GM19467 (cell line): ENCODE measurements around the gene CRMP1.

Experiments used
- ATAC-seq: cut with Tn5 transposase; IDR thresholded peaks from one replicate; pipeline ENCODE4 v1.9.1; 2021; ENCODE audit warnings: mild to moderate bottlenecking, moderate library complexity; ENCODE audit not compliant: unreplicated experiment

Gene CRMP1

DNA sequence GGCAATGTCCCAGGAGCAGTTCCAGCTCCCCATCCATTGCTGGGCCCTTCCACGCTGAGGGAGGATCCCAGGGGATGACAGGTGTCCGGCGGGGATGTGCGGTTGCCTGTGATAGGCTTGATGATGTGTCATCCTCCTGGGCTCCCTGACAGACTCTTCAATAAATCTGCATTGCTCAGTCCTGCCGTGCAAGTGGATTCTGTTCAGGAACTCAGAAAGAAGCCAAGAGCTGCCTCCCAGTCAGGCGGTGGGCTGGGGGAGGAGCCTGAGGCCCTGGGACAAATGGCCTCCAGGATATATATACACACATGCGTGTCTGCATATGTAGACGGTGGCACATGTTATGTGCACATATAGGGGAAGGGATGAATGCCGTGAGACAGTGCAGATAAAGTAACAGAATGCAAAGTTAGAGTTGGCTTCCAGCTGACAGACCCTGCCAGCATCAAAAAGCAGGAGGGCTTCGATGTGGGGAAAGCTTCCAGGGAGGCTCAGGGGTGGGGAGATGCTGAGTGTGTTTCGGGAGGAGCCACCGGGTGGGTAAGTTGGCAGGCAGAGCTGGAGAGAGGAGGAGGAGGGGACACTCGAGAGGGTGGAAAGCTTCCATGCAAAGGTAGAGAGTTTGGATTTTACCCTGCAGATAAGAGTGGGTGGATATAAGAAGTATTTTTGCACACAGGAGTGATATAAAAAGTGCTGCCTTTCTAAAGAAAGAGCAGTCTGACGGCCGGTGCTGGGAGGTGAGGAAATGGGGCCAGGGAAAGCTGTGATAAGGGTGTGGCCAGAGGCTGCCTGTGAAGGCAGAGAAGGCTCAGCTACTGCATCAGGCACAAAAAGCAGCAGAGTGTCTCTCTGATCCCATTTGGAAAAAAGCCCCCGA is 28.5 kb upstream of the CRMP1 start:
- ATAC-seq = no peak

DNA sequence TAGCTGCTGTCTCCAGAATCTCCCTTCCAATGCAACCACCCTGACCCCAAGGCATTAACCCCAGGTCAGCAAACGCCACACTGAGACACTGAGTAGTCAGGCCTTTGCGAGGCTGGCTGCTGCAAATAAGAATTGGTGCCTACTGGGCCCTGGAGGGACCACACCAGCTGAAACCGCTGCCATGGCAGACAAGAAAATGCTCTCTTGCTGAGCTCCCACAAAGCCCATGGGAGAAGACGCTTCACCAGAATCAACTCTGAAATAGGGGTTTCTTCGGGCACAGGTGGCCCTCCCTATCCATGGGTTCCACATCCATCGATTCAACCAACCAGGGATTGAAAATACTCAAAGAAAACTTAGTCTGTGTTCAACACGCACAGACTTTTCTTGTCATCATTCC is 26.7 kb upstream of the CRMP1 start:
- no peak for ATAC-seq

DNA sequence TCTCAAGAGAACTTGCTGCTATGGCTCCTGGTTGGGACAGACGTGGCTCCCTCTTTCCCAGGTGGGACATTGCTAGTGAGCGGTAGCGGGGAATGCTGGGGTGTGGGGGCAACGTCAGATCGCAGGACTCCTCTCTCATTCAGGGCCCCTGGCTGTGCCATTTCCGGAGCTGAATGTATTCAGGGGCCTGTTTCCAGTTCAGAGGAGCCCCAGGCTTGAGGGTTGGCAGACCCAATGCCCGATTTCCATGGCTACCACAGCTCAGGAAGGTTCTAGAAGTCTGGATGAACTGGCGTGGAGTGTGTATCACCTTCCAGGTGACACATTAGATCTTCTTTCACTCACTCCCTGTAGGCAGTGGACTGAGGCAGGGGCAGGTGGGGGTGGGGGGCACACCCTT is 26.2 kb upstream of the CRMP1 start:
- ATAC-seq = no peak

DNA sequence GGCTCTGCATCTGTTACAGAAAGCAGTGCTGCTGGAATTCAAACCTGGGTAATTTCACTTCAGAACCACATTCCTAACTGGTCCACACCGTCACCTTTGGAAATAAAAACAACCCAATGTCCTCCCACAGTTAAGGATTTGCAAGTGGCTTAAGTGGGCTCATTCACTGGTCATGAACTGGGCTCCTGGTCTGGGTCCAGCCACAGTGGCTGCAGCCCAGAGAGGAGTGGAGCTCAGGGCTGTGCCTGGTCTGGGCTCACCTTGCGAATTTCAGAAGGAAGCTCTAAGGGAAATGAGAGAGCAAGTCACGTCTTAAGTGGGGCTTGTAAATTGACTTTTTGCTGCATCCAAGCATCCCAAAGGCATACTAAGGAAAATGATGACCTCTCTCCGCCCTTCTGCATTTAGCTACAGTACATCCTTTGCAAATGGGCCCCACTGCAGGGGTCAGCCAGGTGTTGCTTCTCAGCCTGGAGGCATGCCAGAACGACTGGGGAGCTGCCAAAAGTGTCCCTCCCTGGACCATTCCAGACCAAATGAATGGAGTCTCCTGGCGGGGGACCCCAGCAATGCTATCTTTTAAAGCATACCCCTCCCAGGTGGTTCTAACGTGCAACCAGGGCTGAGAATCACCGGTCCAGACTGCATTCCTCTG is 25.6 kb upstream of the CRMP1 start:
- ATAC-seq = no peak

DNA sequence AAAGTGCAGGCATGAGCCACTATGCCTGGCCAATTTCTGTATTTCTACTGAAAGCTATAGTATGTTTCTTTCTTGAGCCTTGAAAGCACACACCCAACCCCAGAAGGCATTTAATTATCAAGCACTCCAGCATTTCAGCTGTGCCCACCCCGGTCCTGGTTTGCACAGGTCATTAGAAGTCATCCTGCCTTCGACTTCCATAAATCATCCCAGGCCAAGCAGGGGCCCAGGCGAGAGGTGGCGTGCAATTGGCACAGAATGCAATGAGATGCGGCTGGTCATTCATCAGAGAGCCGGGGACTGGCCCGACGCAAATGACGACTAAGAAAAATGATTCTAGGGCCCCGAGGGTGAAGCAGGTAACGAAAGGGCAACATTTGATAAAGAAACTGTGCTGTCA is 24.8 kb upstream of the CRMP1 start:
- ATAC-seq = no peak

DNA sequence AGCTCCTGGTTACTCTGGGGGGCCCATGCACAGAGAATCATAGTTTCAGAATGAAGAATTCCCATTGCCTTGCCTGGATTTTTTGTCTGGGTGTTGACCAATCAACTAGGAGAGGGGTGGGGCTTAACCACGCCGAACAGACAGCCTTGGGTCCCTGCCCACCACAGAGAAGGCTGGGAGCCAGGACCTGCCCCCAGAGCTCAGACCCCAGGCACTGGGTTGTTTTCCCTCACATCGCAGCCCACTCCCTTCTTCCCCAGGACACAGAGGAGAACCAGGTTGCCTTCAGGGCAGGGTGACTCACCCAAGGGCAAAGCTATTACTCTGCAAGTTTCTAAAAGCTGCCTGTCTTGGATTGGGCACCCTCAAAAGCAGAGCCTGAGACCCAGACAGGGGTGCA is 23.3 kb upstream of the CRMP1 start:
- ATAC-seq = no peak

DNA sequence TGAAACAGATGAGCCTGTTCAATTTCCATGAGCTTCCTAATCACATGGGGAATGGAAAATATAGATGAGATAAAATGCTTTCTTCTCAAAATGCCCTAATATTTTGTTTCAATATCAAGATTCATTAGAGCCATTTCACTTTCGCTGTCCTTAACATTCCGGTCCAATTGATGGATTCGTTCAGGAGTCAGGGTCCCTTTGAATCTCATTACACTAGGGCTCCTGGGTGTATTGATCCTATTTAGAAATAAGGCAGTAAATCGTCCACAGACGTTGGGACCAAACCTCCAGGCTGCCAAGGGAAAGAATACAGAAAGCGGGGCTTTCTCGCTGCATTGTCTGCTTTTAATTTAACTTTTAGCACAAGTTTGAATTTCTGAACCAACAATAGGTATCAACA is 20.6 kb upstream of the CRMP1 start:
- ATAC-seq = no peak

DNA sequence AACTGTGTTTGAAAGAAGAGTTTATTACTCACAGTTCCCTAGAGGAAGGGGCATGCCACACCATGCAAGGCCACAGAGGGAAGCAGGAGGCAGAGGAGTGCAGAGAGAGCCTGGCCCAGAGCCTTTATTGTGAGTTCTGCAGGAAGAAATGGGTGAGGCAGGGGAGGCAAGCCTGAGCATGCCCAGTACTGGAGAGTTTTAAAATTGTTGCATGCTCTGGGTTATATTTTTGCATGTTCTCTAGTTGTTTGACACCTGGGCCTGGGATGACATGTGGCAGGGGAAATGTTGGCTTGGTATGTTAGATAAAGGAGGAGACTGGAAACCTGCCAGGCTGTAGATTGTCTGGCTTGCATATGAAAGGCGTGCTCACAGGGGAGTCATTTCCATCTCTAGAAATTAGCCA is 19.7 kb upstream of the CRMP1 start:
- no peak for ATAC-seq

DNA sequence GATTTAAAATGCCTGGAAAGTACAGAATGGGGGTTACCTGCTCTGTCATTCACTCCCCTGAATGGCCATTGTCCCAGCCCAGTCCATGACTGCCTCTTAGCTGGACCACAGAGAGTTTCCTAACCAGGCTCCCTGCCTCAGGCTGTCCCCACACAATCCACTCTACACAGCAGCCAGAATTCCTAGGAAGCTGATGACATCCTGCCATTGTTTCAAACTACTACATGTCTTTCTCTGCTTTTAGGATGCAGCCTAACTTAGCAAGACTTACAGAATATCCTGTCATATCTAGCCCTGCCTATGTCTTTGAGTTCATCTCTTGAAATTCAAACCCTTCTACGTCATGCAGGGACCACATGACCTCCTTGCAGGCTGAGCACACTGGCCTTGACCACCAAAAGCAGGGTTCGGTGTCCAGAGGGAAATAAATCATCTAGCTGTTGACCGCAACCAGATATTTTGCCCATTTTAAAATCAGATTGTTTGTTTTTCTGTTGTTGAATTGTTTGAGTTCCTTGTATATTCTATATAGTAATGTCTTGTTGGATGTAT is 16.1 kb upstream of the CRMP1 start:
- no peak for ATAC-seq

DNA sequence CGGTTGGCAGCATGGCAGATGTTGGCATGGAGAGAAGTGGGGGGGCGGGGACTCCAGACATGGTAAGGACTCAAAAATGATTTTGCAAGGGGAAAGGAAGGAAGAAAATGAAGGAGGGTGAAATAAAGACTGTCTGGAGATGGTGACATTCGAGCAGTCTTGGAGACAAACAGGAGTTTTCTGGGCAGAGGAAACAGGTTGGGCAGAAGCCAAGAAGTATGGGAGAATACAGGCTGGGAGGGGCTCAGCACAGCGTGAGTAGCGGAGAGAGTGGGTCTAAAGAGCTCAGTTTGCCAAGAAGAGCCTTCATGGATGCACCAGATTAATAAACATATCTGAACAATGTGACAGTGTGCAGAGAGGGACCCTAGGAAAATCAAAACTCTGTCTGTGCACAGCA is 13.3 kb upstream of the CRMP1 start:
- ATAC-seq = no peak

DNA sequence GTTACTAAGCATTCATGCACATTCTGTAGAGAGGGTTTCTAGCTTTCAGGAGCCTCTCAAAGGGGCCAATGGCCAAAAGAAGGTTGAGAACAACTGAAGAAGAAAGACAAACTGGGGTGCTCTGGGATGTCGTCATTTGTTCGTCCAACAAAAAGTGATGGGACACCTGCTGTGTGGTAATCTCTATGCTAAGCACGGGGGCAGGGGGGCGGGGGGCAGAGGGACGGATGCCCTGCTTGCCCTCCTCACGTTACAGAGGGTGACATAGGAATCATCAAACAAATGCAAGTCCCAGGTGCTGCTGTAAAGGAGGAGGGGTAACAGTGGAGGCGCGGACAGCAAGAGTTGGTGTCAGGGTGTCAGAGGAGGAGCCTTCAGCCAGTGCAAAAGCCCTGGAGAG is 12.8 kb upstream of the CRMP1 start:
- ATAC-seq = no peak

DNA sequence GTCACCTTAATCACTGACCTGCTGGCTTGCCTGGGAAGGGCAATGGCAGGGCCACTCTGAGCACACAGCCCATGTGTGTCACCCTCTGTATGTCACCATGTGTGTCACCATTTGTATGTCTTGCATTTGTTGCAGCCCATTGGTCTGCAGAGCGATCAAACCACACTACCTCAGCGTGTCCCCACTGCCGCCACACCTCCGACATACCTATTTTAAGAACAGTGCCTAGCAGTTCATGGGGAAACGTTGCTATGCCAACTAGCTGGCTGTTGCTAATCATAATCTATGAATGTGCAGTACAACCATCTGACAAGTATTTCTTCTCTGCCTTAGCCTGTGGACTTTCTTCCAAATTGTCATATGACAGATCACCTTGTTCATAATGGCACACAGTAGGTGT is 8.0 kb upstream of the CRMP1 start:
- ATAC-seq = no peak

DNA sequence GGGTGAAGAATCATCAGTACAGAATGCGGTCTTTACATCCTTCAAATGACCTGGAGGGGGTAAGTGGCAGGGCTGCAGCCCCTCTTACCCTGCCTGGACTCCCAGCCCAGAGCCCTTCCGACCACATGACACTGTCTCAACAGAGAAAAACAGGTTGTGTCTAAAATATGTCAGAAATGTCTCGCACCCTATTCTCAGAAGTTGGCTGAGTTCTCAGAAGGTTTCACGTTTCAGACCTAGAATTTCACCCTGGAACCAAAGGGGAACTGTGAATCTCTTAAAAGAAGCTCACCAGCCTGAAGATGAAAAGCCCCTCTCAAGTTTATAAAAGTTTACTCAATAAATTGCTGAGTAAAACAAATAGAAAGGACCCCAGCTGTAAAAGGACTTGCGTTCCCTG is 7.0 kb upstream of the CRMP1 start:
- ATAC-seq = no peak

DNA sequence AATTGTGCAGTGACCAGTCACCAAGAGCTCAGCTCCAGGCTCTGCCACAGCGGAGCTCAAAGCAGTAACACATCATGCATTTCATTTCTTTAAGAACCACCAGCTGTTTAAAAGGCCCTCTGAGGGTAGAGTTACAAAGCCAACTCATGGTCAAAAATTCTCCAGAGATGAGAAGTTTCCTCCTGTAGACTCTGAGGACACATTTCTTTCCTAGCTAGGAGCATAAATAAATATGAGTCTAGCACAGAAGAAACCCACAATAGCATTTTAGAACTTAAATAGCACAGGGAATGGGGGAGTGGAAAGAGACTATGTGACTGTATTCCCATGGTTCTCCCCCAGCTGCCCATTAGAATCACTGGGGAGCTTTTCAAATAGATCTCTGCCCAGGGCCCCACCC is 6.5 kb upstream of the CRMP1 start:
- ATAC-seq = no peak

DNA sequence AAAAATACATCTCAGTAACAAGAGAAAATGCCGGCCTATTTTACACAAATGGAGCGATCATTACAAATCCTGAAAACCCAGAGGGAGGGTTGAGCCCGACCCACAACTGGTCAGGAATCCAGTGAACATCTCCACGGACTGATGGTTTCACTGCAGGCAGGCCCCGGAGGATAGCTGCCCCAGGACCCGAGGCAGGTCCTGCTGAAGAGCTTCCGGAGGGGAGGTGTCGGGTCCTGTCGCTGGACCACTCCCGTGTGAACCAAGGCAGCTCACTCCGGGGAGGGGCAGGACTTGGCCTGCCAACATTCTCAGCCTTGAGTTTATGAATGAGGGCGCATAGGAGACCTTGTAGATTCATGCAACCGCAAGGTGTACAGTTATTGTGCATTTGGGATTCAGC is 4.8 kb upstream of the CRMP1 start:
- no peak for ATAC-seq

DNA sequence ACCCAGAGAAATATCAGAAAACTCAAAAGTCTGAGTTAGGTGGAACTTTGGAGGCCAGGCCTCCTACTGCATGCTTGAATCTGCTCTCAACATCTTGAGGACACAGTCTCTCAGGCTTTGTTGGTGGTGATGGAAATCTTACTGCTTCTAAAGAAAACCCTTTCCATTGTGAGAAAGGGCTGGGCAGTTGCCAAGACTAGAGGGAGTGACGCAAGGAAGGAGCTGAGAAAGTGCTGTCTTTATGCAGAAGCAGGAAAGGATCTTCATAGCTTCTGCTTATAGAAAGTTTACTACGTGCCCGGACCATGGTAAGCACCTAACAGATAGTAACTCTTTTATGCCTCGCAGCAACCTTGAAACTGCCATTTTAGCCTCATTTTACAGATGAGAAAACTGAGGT is 2.4 kb upstream of the CRMP1 start:
- no peak for ATAC-seq

DNA sequence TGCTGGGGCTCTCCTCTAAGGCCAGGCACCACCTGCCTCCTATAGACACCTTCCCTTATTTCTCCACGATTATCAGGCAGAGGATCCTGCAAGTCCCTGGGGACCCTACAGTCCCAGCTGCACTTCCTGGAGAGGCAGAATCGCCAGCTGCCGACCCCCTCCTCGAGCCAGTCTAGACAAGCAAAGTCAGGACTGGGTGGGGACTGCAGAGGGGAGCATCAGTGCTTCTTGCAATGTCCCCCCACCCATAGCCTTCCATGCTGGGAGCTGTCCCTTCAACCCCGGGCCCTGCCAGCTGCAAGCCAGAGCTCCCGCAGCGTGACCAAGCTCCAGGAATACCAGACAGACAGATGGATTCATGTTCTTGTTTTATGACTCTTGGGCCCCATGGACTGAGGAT is 1.4 kb upstream of the CRMP1 start:
- no peak for ATAC-seq

DNA sequence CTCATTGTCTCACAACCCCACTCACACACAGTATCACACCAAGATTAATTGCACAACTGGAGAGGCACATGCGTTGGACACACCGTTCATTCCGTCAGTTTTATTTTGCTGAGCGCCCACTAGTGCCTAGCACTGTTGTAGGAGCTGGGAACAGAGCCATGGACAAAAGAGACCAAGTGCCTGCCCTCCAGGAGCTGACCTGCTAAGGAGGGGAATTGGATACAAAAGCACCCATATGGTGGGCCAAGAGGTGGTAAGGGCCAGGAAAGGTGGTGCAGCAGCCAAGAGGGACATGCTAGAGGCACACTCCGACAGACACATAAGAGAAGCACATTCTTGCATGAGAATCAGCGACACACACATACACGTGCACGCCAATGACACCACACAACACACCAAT is 705 bp upstream of the CRMP1 start:
- no peak for ATAC-seq

DNA sequence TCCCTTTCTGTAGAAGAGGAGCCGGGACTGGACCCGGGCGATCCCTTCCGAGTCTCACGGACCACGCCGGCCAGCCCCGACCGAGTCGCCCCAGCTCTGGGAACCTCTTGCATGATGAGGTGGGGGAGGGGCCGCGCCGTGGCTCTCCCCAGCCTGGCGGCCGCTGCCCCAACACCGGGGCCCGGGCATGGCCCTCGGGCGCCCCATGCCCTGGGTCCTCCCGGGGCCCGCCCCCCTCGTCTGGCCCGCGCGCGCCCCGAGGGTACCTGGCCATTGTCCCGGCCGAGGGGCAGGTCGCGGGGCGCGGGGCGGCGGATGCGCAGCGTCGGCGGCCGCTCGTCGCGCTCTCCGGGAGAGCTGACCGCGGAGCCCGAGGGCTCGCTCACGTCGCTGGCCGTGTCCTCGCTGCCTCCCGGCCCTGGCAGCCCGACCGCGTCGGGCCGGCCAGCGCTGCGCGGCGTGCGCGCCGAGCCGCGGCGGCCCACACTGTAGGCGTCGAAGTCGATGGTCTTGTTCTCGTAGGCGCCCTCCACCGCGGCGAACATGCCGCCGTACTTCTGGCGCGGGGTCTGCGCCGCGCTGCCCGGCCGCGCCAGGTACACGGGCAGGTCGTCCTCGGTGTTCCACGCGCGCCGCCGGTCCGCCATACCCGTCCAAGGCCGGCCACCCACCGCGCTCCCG is 423 bp downstream of the CRMP1 start:
- ATAC-seq = no peak

DNA sequence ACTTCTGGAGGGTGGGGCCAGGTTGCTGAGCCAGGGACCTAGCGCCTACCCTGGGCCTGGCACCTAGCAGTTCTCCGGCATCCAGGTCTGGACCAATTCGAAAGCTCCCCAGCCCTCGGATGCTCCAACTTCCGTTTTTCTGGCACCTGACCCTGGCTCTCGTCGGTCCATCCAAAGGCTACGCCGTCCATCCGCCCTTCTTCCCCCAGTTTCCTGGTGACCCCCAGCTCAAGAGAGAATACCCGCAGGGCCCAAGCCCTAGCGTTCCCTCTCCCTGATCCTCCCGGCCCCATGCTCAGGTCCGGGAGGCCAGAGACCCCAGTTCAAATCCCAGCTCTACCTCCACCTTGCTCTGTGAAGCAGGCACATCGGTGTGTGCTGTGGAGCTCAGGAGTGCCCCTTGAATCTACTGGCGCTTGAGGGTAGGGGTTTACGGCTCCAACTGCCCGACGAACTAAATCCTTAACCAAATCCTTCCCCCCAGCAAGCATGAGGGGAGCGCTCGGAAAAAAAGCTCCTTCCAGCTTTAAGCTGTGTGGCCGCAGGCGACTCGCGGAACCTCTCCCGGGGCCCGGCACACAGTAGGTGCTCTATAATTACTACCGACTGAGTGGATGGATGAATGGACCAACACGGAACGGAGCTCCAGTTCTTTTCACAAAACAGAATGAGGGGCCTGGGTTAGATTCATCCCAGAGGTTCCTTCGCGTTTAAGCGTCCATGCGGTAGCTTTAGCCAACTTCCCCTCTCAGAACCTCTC is 1.1 kb downstream of the CRMP1 start:
- no peak for ATAC-seq
